ENCODE results near the gene TSPEAR. TPM values are rescaled to one million over a fixed set of nuclear protein-coding genes. Genes with fewer than 3 reads are reported as not detected.
"Not testable (repeated sequence)": the region's sequence is repeated elsewhere in the genome, so short reads cannot be mapped to it uniquely, and the experiment has no call there.

The TSPEAR gene
- total and polyA plus RNA-seq, 8 donors = 0.05 to 0.29 (median 0.12) TPM; not detected in 4

DNA sequence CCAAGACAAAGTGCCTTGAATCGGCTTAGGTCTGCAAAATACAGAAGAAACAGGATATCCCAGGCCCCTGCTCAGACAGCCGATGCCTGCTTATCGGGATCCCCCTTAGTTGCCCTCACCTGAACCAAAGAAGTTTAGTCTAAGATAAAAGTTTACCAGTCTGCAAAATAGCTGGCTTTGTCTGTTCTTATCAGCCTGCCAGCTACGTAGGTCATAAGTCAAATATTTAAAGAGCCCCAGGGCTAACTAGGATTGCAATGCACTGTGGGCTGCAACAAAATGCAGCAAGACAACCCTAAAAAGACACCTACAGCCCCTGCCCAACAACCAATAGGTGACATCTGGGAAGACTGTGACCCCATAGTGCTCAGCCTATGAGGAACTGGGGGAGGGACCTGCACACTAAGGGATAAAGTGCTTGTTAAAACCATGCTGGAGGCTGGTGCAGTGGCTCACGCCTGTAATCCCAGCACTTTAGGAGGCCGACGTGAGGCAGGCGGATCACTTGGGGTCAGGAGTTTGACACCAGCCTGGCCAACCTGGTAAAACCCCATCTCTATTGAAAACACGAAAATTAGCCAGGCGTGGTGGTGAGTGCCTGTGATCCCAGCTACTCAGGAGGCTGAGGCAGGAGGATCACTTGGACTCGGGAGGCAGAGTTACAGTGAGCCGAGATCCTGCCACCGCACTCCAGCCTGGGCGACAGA, 228.6 kb downstream of the TSPEAR start:
- peaks cover 0 to 21% (median 14%) of the 10 kb centered on the region in 4 donors for H3K4me1 ChIP-seq
- peaks cover 0 to under 1% (median 0%) of the 10 kb centered on the region in 4 donors for H3K36me3 ChIP-seq
- intact Hi-C loops (cut with DNase I; ENCODE audit: low total_unique reads) = no loop called here
- H3K9me3 ChIP-seq = no peaks in the 10 kb centered on the region
- DNase-seq = peak in 1 of 2 donors; percentile 49
- H3K4me3 ChIP-seq = no peak overlapping the region
- 49 to 61% (median 54%) methylated on average over 14 of the region's 14 CpGs for WGBS, 5 donors
- H3K27ac ChIP-seq = no peak overlapping the region
- peaks cover 0 to 7% (median 0%) of the 10 kb centered on the region in 3 donors for H3K27me3 ChIP-seq
- TF ChIP-seq, protein P1, sequence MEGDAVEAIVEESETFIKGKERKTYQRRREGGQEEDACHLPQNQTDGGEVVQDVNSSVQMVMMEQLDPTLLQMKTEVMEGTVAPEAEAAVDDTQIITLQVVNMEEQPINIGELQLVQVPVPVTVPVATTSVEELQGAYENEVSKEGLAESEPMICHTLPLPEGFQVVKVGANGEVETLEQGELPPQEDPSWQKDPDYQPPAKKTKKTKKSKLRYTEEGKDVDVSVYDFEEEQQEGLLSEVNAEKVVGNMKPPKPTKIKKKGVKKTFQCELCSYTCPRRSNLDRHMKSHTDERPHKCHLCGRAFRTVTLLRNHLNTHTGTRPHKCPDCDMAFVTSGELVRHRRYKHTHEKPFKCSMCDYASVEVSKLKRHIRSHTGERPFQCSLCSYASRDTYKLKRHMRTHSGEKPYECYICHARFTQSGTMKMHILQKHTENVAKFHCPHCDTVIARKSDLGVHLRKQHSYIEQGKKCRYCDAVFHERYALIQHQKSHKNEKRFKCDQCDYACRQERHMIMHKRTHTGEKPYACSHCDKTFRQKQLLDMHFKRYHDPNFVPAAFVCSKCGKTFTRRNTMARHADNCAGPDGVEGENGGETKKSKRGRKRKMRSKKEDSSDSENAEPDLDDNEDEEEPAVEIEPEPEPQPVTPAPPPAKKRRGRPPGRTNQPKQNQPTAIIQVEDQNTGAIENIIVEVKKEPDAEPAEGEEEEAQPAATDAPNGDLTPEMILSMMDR (IDR thresholded peaks at IDR 0.05) = no peak
- no peak for TF ChIP-seq EP300 (IDR thresholded peaks at IDR 0.05)
- no peak for TF ChIP-seq POLR2A (IDR thresholded peaks at IDR 0.05)
- no peak for TF ChIP-seq POLR2AphosphoS5 (IDR thresholded peaks at IDR 0.05)

DNA sequence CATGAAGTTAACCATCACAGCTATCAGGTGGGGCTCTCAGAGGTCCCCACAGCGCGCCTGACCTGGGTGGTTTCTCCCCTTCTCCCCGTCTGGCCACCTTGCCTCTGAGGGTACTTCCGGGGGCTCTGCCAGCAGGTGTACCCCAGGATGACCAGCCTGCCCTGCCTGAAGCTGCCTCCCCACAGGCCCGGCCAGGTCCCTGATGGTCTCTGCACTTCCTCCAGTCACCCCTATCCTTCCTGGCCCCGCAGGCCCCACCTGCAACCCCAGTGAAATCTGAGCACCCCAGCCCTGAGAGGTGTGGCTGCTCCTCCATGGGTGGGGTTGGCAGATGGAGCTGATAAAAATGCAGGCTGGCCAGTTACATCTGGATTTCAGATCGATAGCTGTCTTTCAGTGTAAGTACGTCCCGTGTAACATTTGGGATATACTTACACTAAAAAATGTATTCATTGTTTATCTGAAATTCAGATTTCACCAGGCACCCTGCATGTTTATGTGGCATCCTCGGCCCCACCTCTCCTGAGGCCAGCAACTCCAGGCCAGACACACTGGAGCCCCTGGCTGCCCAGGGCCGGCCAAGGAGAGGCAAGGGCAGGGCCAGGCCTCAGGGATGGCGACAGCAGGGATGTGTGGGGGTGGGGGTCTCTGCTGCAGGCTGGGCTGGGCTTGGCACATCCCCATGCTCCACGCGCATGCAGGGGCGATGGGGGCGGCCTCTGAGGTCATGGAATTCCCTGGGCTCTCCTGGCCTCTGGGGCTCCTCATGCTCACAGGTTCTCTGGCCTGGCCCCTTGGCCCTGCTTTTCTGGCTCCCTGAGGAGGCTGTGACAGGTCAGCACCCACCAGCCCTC, 230.9 kb downstream of the TSPEAR start:
- no peaks in the 10 kb centered on the region for H3K9me3 ChIP-seq
- TF ChIP-seq POLR2AphosphoS5 (IDR thresholded peaks at IDR 0.05) (no peak), EP300 (IDR thresholded peaks at IDR 0.05) (no peak), POLR2A (IDR thresholded peaks at IDR 0.05) (no peak)
- TF ChIP-seq, protein P1 (IDR thresholded peaks at IDR 0.05) = no peak
- no peak for DNase-seq
- no peak overlapping the region for H3K27ac ChIP-seq
- intact Hi-C loops (cut with DNase I; ENCODE audit: low total_unique reads) = no loop called here
- WGBS, 5 donors = 73 to 83% (median 76%) methylated on average over 11 to 16 of the region's 16 CpGs
- H3K4me3 ChIP-seq = no peak overlapping the region
- peaks cover 0 to 4% (median 0%) of the 10 kb centered on the region in 4 donors for H3K36me3 ChIP-seq
- peaks cover 0 to 7% (median 0%) of the 10 kb centered on the region in 3 donors for H3K27me3 ChIP-seq
- peaks cover 0 to 20% (median 11%) of the 10 kb centered on the region in 4 donors for H3K4me1 ChIP-seq

DNA sequence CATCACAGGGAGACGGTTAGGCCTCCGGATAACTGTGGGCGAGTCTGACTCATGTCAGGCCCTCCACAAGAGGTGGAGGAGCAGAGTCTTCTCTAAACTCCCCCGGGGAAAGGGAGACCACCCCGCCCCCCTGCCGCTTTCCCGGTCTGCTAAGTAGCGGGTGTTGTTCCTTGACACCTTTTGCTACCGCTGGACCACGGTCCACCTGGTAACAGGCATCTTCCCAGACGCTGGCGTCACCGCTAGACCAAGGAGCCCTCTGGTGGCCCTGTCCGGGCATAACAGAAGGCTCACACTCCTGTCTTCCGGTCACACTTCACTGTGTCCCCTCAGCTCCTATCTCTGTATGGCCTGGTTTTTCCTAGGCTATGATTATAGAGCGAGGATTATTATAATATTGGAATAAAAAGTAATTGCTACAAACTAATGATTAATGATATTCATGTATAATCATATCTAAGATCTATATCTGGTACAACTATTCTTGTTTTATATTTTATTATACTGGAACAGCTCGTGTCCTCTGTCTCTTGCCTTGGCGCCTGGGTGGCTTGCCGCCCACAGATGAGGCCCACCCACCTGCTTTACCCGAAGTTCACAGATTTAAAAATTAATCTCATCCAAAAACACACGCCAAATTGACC, 231.7 kb downstream of the TSPEAR start:
- H3K4me3 ChIP-seq, H3K27me3 ChIP-seq, H3K36me3 ChIP-seq, H3K9me3 ChIP-seq, H3K27ac ChIP-seq: not testable (repeated sequence)
- H3K4me1 ChIP-seq = peaks cover 0 to 14% (median 5%) of the 10 kb centered on the region in 4 donors
- TF ChIP-seq, protein P1 (IDR thresholded peaks at IDR 0.05) = peak in 5 of 7 experiments; percentile 54 to 67 (median 65)
- DNase-seq = peak; percentile 56 to 64
- WGBS, 5 donors = 35 to 47% (median 39%) methylated on average over 21 of the region's 21 CpGs
- intact Hi-C loops (cut with DNase I; ENCODE audit: low total_unique reads) = loop anchor here (10.0 kb wide), 1 partner anchor 125 kb away; the partner anchor contains the start of gene TRPM2

DNA sequence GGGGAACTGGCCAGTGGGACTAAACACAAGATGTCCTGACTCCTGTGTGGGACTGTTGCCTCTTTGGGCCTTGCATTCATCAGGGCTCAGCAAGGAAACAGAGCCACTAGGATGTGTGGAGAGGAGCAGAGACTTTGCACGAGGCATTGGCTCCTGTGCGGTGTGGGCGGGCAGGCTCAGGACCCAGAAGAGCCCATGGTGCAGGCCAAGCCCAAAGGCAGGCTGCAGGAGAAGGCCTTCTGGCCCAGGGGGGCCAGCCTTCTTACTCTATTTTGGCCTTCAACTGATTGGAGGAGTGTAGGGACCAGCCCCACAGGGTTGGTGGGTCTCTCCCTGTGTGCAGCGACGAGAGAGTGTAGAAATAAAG, 232.6 kb downstream of the TSPEAR start:
- 89 to 97% (median 92%) methylated on average over 4 to 5 of the region's 5 CpGs for WGBS, 5 donors
- TF ChIP-seq POLR2AphosphoS5 (IDR thresholded peaks at IDR 0.05) (no peak), POLR2A (IDR thresholded peaks at IDR 0.05) (no peak), EP300 (IDR thresholded peaks at IDR 0.05) (no peak)
- TF ChIP-seq, protein P1 (IDR thresholded peaks at IDR 0.05) = no peak
- DNase-seq = no peak
- Histone ChIP-seq H3K4me1 (peaks cover 0 to 14% (median 5%) of the 10 kb centered on the region in 4 donors), H3K27ac (no peak overlapping the region), H3K36me3 (peaks cover 0 to 4% (median 0%) of the 10 kb centered on the region in 4 donors), H3K4me3 (no peak overlapping the region), H3K27me3 (peaks cover 0 to 7% (median 0%) of the 10 kb centered on the region in 3 donors), H3K9me3 (no peaks in the 10 kb centered on the region)
- intact Hi-C loops (cut with DNase I; ENCODE audit: low total_unique reads) = loop anchor here (10.0 kb wide), 1 partner anchor 124 kb away; the partner anchor contains the start of gene TRPM2
